Activated T-cell treated with anti-CD3 and anti-CD28 coated beads, Interleukin-2, amount 50 U/mL, for 72 hours (primary cell): ENCODE data around the gene INA. TPM values are rescaled to one million over a fixed set of nuclear protein-coding genes. Genes with fewer than 3 reads are reported as not detected.

ENCODE experiments used
- ATAC-seq, 2 donors: fragments of 150-1000 bp; cut with Tn5 transposase; replicated peaks in 1 of 2; 2 replicates each; pipeline ENCODE4 v1.10.0; 2021; ENCODE audit warnings: moderate library complexity in 2 of 2, mild to moderate bottlenecking in 1 of 2
- DNase-seq, 2 donors: peaks; one replicate each; pipeline ENCODE4 v3.0.0; 2021 to 2022; ENCODE audit warnings: mixed read lengths in 1 of 2
- H3K27ac Mint-ChIP-seq: one replicate; pipeline ENCODE4 v1.8.0; 2022; ENCODE audit warnings: mild to moderate bottlenecking, moderate library complexity, mixed read lengths
- H3K27me3 Mint-ChIP-seq: one replicate; pipeline ENCODE4 v1.8.0; 2022; ENCODE audit warnings: low read depth, mixed read lengths
- H3K36me3 Mint-ChIP-seq, 2 donors: one replicate each; pipeline ENCODE4 v1.8.0; 2022; ENCODE audit warnings: mixed read lengths in 2 of 2, mild to moderate bottlenecking in 1 of 2; ENCODE audit not compliant: insufficient read depth in 2 of 2
- H3K4me1 Mint-ChIP-seq: one replicate; pipeline ENCODE4 v1.8.0; 2022; ENCODE audit warnings: low read depth, mixed read lengths
- H3K4me3 Mint-ChIP-seq, 2 donors: one replicate each; pipeline ENCODE4 v1.8.0; 2022; ENCODE audit warnings: mild to moderate bottlenecking in 2 of 2, mixed read lengths in 2 of 2, moderate library complexity in 2 of 2
- H3K9me3 Mint-ChIP-seq, 2 donors: one replicate each; pipeline ENCODE4 v1.8.0; 2022; ENCODE audit warnings: mixed read lengths in 2 of 2
- total RNA-seq, 2 donors: library from RNA; stranded (reverse); gene quantifications; one replicate each; pipeline ENCODE4 v1.2.3, GENCODE V29; 2022

The INA gene
- total RNA-seq, 2 donors from 2014 or later: 0.23 to 0.46 TPM

DNA sequence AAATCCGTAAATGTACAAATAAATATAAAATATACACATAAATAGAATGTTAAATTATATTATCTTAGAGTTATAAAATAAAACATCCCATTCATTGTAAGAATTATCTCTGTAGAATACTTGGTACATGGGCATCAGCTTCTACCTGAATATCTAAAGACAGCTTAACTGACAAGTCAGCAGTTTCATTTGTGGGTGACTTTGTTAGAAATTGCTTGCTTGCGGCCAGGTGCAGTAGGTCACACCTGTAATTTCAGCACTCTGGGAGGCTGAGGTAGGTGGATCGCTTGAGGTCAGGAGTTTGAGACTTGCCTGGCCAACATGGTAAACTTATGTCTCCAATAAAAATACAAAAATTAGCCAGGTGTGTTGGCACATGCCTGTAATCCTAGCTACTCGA is 59.4 kb downstream of the INA start:
- no peaks in the 10 kb centered on the region for H3K9me3 Mint-ChIP-seq
- peaks cover 3 to 22% of the 10 kb centered on the region in 2 donors for H3K36me3 Mint-ChIP-seq
- no peak for ATAC-seq
- no peak overlapping the region for H3K4me3 Mint-ChIP-seq
- no peak for DNase-seq
- H3K4me1 Mint-ChIP-seq: no peaks in the 10 kb centered on the region
- no peak overlapping the region for H3K27ac Mint-ChIP-seq
- no peaks in the 10 kb centered on the region for H3K27me3 Mint-ChIP-seq

Other genes starting within 250 kb of the INA start
- gene NT5C2, start 83.9 kb upstream of the INA start, total RNA-seq: 100 to 1,000 TPM in 1 of 2 donors, 10 to 100 TPM in 1; 99.6 to 102 TPM
- gene RPEL1, start 31.3 kb upstream of the INA start, total RNA-seq: under 1 TPM in 1 of 2 donors, not detected in 1; 0.12 TPM
- 10 to 100 TPM; 14.5 to 15.2 TPM for gene PCGF6, start 74.0 kb downstream of the INA start, total RNA-seq
- 1 to 10 TPM; 8.6 to 9.5 TPM for gene TAF5, start 90.8 kb downstream of the INA start, total RNA-seq
- 100 to 1,000 TPM; 245 to 260 TPM for gene ATP5MK, start 119.3 kb downstream of the INA start, total RNA-seq
- 10 to 100 TPM; 41.2 to 54.0 TPM for gene PDCD11, start 119.5 kb downstream of the INA start, total RNA-seq
- gene CALHM2, start 175.2 kb downstream of the INA start, total RNA-seq: 10 to 100 TPM; 11.6 to 18.8 TPM
- gene CALHM1, start 181.8 kb downstream of the INA start, total RNA-seq: not detected
- not detected for gene CALHM3, start 202.1 kb downstream of the INA start, total RNA-seq
- gene NEURL1, start 216.6 kb downstream of the INA start, total RNA-seq: 1 to 10 TPM; 2.5 to 3.5 TPM